GM21786 (cell line): ENCODE results near the gene MBNL1.
"Not testable (repeated sequence)": the region's sequence is repeated elsewhere in the genome, so short reads cannot be mapped to it uniquely, and the experiment has no call there.

Experiments used
- ATAC-seq: cut with Tn5 transposase; IDR thresholded peaks from one replicate; pipeline ENCODE4 v1.9.1; 2021; ENCODE audit not compliant: unreplicated experiment

MBNL1 gene

DNA sequence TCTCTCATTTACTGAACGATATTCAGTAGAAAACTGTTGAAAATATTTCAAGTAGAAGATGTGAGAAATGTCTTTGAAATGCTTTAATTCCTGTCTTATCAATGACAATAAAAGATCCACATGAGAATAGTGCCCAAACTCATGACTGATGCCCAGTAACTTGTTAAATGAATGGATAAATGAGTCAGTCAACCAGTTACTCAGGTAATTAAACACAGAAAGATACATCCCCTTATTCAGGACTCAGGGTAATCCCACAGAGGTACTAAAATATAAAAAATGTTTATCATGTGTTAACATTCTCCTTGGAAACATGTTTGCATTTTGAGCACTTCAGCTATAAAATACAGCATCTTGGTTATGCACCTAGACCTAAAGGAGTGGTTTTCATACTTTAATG, 169.5 kb downstream of the MBNL1 start:
- ATAC-seq = no peak

GRCh38 chr3:152438706-152439105, 170.0 kb downstream of the MBNL1 start:
- ATAC-seq = no peak

GRCh38 chr3:152440243-152440642, 171.5 kb downstream of the MBNL1 start:
- ATAC-seq = not testable (repeated sequence)

DNA sequence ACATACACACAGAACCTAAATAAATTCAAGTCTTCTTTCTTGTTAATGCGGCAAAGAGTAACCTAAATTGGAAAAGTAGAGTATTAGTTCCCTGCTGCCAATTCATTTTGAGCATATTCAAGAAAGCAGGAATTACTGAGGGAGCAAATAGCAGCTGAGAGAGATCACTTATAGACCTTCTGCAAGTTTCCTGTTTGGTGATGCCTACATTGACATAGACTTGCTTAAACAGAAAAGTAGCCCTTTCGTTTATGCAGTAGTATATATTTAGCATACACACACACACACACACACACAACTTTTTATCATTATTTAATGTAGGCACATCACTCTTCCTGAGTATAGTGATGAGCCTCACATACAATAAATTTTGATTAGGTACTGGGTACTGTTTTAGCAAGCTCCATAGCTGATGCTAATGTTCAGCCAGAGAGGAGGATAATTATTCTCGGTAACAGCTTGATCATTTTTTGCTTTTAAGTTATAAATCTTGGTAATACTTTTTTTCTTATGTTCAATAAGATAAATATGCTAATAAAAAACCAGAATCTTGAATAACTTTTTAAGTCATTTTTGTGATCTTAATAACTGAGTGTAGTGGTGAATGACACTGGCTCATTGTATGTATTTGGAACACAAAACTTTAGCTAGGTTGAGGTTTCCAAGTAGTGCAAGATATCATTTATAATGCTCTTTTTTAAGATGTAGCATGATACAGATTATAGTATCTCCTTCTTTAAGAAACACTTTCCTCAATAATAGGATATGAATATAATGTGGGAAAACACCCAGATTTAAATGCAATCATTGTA, 174.7 kb downstream of the MBNL1 start:
- ATAC-seq = no peak

- no peak for ATAC-seq
Observed at GRCh38 chr3:152444029-152444641, 175.4 kb downstream of the MBNL1 start.

GRCh38 chr3:152445212-152445611, 176.5 kb downstream of the MBNL1 start:
- no peak for ATAC-seq

- ATAC-seq = no peak
Observed at GRCh38 chr3:152446495-152446894, 177.8 kb downstream of the MBNL1 start.

DNA sequence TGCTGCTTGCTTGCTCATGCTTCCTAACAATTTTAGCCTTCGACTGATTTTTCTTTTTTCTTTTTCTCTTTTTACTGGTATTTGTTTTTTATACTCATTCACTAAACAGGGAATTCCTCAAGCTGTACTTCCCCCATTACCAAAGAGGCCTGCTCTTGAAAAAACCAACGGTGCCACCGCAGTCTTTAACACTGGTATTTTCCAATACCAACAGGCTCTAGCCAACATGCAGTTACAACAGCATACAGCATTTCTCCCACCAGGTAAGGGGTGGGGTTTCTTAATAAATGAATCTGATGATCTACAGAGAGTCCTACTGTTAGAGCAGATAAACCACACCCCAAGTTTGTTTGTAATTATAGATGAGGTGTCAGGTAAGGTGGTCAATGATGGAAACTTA, 178.8 kb downstream of the MBNL1 start:
- ATAC-seq = no peak

GRCh38 chr3:152448091-152448490, 179.4 kb downstream of the MBNL1 start:
- no peak for ATAC-seq

DNA sequence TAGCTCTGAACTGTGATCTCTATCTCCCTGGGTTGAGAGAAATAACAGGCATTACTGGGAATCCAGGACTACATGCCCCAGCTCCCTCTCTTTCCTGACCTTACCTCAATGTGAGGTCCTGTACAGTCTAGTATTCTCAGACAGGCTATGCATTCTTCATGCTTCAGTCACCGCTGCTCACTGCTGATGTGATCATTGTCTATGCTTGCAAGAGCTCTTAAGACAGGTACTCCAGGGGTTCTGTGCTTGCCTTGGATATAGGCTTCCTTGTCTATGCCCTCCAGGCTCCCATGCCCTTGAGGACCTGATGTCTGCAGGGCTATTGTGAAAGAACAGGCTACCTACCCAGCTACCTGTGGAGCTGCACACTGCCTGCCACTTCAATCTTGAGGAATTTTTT, 183.6 kb downstream of the MBNL1 start:
- ATAC-seq = no peak

GRCh38 chr3:152454076-152454875, 185.5 kb downstream of the MBNL1 start:
- no peak for ATAC-seq

GRCh38 chr3:152455989-152456388, 187.3 kb downstream of the MBNL1 start:
- no peak for ATAC-seq

DNA sequence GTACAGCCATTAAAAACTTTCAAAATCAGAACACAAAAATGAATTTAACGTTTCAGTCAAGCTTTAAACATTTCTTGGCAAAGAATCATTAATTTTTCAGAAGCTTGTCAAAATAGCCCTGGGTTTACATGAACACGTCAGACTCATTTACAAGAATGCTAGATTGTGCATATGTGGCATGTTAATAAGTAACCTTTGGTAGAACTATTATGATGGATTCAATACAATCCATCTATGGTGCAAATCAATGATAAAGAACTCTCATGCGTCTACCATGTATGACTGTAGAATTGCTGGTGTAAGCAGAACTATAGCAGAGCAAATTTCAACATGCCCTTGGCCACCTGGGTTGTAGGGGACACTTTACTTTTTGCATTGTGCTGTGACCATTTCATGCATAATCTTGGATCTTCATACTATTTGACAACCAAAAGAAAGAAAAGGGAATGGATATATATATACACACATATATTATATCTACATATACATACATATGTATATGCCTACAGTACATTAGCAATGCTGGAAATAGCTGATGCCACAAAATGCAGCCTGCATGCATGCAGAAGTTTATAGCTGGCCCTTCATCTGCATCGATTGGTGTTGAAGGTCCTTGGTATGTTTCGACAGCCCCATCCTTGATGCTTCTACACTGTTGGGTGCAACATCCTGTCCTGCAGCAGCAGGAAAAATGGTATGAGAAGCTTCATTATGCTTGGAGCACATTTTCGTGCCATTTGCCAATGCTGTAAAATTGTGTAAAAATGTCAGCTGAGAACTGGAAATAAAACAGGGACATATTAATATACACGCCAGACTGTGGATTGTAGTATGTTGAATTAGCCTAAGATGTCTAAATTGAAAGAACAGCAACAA, 189.0 kb downstream of the MBNL1 start:
- no peak for ATAC-seq

GRCh38 chr3:152458376-152459117, 189.8 kb downstream of the MBNL1 start:
- no peak for ATAC-seq

DNA sequence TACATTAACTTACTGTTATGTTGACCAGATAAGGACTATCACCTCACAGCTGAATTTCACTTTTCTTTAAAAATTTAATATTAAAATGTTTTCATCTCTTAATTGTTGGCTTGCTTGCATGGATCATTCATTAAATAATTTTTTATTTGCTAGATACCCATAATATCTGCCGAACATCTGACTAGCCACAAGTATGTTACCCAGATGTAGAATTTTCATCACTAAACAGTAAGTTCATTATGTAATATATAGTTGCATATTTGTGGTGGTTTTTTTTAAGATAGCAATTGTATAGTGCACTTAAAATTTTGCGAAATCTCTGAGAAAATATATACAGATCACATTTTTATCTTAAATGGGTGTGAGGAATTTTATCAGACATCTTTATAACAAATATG, 190.4 kb downstream of the MBNL1 start:
- ATAC-seq = no peak

- ATAC-seq = no peak
Observed at GRCh38 chr3:152459572-152459971, 190.8 kb downstream of the MBNL1 start.

DNA sequence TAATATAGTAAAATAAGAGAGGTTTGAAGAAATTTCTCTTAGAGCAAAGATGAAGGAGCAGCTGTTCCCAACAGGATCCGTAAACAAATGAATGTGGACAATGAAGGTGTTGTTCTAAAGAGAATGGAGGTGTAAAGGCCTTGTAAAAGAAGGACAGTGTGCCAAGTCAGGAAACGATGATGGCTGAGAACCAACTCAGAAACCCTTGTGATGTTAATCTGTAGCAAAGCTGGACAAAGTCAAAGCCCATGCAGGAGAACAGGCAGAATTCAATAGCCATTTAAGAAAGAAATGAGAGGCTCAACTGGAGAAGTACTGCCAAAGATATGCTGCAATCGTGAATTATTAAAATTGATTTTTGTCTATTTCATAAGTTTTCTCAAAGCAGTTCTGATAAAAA, 192.2 kb downstream of the MBNL1 start:
- ATAC-seq = no peak

DNA sequence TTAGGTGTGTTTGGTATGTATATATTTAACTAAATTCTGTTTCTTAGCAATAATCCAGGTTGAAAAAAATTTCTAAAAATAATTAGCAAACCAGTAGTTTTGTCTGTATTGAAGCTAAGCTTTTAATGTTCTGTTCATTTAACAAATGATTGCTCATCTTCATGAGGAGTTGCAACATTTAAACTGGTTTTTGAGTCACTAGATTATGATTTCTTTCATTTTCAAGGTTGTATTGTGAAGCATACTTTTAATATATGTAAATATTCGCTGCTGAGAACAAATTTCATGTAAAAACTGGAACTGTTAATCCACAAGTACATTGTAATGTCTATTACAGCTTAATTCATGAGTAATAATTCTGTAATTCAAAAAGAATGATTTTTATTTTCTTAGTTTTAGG, 192.7 kb downstream of the MBNL1 start:
- ATAC-seq = no peak

- no peak for ATAC-seq
Observed at GRCh38 chr3:152466784-152467183, 198.1 kb downstream of the MBNL1 start.
